HL-60 (cell line): ENCODE data around the gene OAS1.

ENCODE experiments used
- CTCF ChIP-seq: IDR thresholded peaks from one replicate; pipeline ENCODE4 v1.5.1; 2011; ENCODE audit warnings: low read length, control low read depth, inconsistent platforms; ENCODE audit not compliant: insufficient read depth
- POLR2AphosphoS5 ChIP-seq: IDR thresholded peaks from 2 replicates; pipeline ENCODE4 v1.6.1; 2012; ENCODE audit warnings: low read depth
- REST ChIP-seq: IDR thresholded peaks from 2 replicates; pipeline ENCODE4 v1.6.1; 2012; ENCODE audit warnings: low read depth; ENCODE audit not compliant: insufficient replicate concordance

DNA sequence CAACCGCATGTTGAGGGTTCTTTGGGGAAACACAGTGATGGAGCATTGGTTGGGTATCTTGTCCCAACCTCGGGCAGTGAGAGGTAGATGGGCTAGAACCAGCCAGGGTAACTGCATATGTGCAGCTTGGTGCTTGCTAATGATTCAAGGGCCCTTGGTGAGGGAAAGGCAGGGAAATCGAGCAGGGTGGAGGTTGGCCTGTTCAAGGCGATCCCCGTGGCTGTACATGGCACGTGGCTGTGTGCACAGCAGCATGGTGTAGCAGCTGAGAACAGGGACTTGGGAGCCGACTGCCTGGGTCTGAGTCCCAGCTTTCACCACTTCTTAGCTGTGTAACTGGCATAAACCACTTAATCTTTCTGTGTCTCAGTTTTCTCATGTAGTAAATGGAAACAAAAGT lies 45.5 kb upstream of the OAS1 start:
- TF ChIP-seq CTCF (no peak), REST (no peak), POLR2AphosphoS5 (no peak)
